CD4-positive, alpha-beta T cell treated with Interleukin-17A for 4 hours (primary cell): ENCODE results near the gene NF1.

Source experiments
- DNase-seq: peaks from one replicate; pipeline ENCODE4 v3.0.0-alpha.2; 2020; ENCODE audit warnings: mixed read lengths

The NF1 gene

GRCh38 chr17:31388770-31389656, 294.2 kb downstream of the NF1 start:
- peak; percentile 63 for DNase-seq

GRCh38 chr17:31389657-31390381, 295.0 kb downstream of the NF1 start:
- no peak for DNase-seq

GRCh38 chr17:31390426-31390747, 295.6 kb downstream of the NF1 start:
- no peak for DNase-seq

GRCh38 chr17:31390748-31391495, 296.1 kb downstream of the NF1 start:
- no peak for DNase-seq

- DNase-seq, result peak; percentile 69
Observed at GRCh38 chr17:31391496-31391949, 296.7 kb downstream of the NF1 start, which contains the start of gene RAB11FIP4. Gene RAB11FIP4 (plus strand): TSS chr17:31391675. CDS start chr17:31391853, 178 bp downstream.

GRCh38 chr17:31392002-31392855, 297.5 kb downstream of the NF1 start:
- no peak for DNase-seq

- DNase-seq, result no peak
Observed at GRCh38 chr17:31392856-31393748, 298.3 kb downstream of the NF1 start.

GRCh38 chr17:31393749-31394146, 299.0 kb downstream of the NF1 start:
- DNase-seq, result no peak

- peak; percentile 55 for DNase-seq
Observed at GRCh38 chr17:31394544-31394943, 299.8 kb downstream of the NF1 start.

- no peak for DNase-seq
Observed at GRCh38 chr17:31397256-31397939, 302.6 kb downstream of the NF1 start.

- no peak for DNase-seq
Observed at GRCh38 chr17:31398381-31399311, 303.9 kb downstream of the NF1 start.

- DNase-seq, result no peak
Observed at GRCh38 chr17:31400481-31400950, 305.7 kb downstream of the NF1 start.

- no peak for DNase-seq
Observed at GRCh38 chr17:31401456-31402254, 306.9 kb downstream of the NF1 start.

- no peak for DNase-seq
Observed at GRCh38 chr17:31404028-31404949, 309.5 kb downstream of the NF1 start.

- no peak for DNase-seq
Observed at GRCh38 chr17:31405890-31406371, 311.2 kb downstream of the NF1 start.

- no peak for DNase-seq
Observed at GRCh38 chr17:31408586-31408985, 313.8 kb downstream of the NF1 start.

- DNase-seq, result no peak
Observed at GRCh38 chr17:31411707-31412285, 317.0 kb downstream of the NF1 start.
